Gastroesophageal sphincter (tissue), 3 donors: ENCODE data around the gene SPRR2G.

Experiments used
- EP300 ChIP-seq: sonication (generic); formaldehyde crosslinking; IDR thresholded peaks from one replicate; pipeline ENCODE4 v1.6.1; 2017; ENCODE audit warnings: antibody characterized with exemption, mild to moderate bottlenecking
- POLR2A ChIP-seq, 2 donors: fragments of 450-650 bp; IDR thresholded peaks; one replicate each; pipeline ENCODE4 v1.6.1; 2017; ENCODE audit warnings: antibody characterized with exemption in 2 of 2, mild to moderate bottlenecking in 2 of 2, moderate library complexity in 1 of 2
- POLR2AphosphoS5 ChIP-seq: sonication (generic); formaldehyde crosslinking; IDR thresholded peaks from one replicate; pipeline ENCODE4 v1.6.1; 2017; ENCODE audit warnings: antibody characterized with exemption
- TF ChIP-seq, protein P1 (sequence below), 4 experiments: fragments of 200-600 bp in 2 of 4; fragments of 450-650 bp in 2 of 4; sonication (generic) in 1 of 4; IDR thresholded peaks; one replicate each; pipeline ENCODE4 v1.5.1; 2017 to 2019; ENCODE audit warnings: antibody characterized with exemption in 4 of 4, mild to moderate bottlenecking in 2 of 4, moderate library complexity in 2 of 4

DNA sequence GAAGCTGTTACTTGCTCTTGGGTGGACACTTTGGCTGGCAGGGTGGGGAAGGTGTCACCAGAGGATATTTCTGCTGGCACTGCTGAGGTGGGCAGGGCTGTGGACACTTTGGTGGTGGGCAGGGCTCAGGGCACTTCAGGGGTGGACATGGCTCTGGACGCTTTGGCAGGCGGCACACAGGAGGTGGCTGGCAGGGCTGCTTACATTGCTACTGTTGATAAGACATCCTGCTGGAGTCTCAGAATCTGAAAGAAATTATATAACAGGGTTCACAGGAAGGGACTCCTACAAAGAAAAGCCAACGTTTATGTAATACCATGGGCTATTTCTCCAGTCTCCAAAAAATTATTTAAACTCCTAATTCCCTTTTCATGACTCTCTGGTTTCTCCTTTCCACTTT is 10.2 kb downstream of the SPRR2G start:
- TF ChIP-seq, protein P1, sequence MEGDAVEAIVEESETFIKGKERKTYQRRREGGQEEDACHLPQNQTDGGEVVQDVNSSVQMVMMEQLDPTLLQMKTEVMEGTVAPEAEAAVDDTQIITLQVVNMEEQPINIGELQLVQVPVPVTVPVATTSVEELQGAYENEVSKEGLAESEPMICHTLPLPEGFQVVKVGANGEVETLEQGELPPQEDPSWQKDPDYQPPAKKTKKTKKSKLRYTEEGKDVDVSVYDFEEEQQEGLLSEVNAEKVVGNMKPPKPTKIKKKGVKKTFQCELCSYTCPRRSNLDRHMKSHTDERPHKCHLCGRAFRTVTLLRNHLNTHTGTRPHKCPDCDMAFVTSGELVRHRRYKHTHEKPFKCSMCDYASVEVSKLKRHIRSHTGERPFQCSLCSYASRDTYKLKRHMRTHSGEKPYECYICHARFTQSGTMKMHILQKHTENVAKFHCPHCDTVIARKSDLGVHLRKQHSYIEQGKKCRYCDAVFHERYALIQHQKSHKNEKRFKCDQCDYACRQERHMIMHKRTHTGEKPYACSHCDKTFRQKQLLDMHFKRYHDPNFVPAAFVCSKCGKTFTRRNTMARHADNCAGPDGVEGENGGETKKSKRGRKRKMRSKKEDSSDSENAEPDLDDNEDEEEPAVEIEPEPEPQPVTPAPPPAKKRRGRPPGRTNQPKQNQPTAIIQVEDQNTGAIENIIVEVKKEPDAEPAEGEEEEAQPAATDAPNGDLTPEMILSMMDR (IDR thresholded peaks at IDR 0.05), result no peak
- no peak for TF ChIP-seq POLR2A (IDR thresholded peaks at IDR 0.05)
- no peak for TF ChIP-seq EP300
- TF ChIP-seq POLR2AphosphoS5, result no peak
